GM12878 (cell line): ENCODE results near the gene DHRS9. TPM values are rescaled to one million over a fixed set of nuclear protein-coding genes. Genes with fewer than 3 reads are reported as not detected.

Experiments
- ATF7 ChIP-seq: fragments of 450-650 bp; IDR thresholded peaks from 2 replicates; pipeline ENCODE4 v1.6.1; 2016; ENCODE audit warnings: low read depth, mild to moderate bottlenecking
- MEF2A ChIP-seq: IDR thresholded peaks from 2 replicates; pipeline ENCODE4 v1.6.1; 2011; ENCODE audit warnings: low read depth, mild to moderate bottlenecking, low read length, moderate library complexity; ENCODE audit not compliant: insufficient read depth
- MTA3 ChIP-seq: IDR thresholded peaks from 2 replicates; pipeline ENCODE4 v1.6.1; 2012; ENCODE audit warnings: low read length, inconsistent platforms, borderline replicate concordance
- PAX5 ChIP-seq: IDR thresholded peaks from 2 replicates; pipeline ENCODE4 v1.6.1; 2011; ENCODE audit warnings: low read depth, low read length, borderline replicate concordance
- polyA plus RNA-seq, 11 experiments: library from polyadenylated mRNA; depleted of rRNA in 4 of 11; unstranded in 6 of 11; stranded (reverse) in 5 of 11; fragments of >200 nt; fragmentation: Nextera tagmentation in 4 of 11; fragmentation: Illumina TruSeq in 1 of 11; extraction: Ambion mirVana in 4 of 11; extraction: Trizol in 1 of 11; gene quantifications; 1 replicate in 1 of 11; 2 replicates in 10 of 11; pipeline versions ENCODE4 v1.2.1 to v1.2.3, GENCODE V29; 2011 to 2016; ENCODE audit warnings: inconsistent platforms in 2 of 11, missing spikeins in 2 of 11, low read depth in 1 of 11
- total RNA-seq, 4 experiments: library from RNA; depleted of rRNA in 3 of 4; stranded (reverse); fragments of >200 nt in 3 of 4; fragmentation: Illumina TruSeq in 1 of 4; extraction: Trizol in 1 of 4; gene quantifications; 2 replicates each; pipeline versions ENCODE4 v1.2.1 to v1.2.3, GENCODE V29; 2013 to 2021
- TF ChIP-seq, protein P1 (sequence below): fragments of 450-650 bp; IDR thresholded peaks from 2 replicates; pipeline ENCODE4 v1.6.1; 2014; ENCODE audit warnings: mild to moderate bottlenecking
- TF ChIP-seq, protein P2 (sequence below): IDR thresholded peaks from 2 replicates; pipeline ENCODE4 v1.6.1; 2011; ENCODE audit warnings: mild to moderate bottlenecking, low read depth, low read length, moderate library complexity; ENCODE audit not compliant: insufficient replicate concordance
- TF ChIP-seq, protein P3 (sequence below): fragments of 450-650 bp; IDR thresholded peaks from 2 replicates; pipeline ENCODE4 v1.6.1; 2017; ENCODE audit warnings: low read depth, mild to moderate bottlenecking, moderate library complexity
- TF ChIP-seq, protein P4 (sequence below): IDR thresholded peaks from 2 replicates; pipeline ENCODE4 v1.6.1; 2011; ENCODE audit warnings: borderline replicate concordance, low read depth, mild to moderate bottlenecking, moderate library complexity, low read length; ENCODE audit not compliant: insufficient read depth, poor library complexity, severe bottlenecking
- TF ChIP-seq, protein P5 (sequence below): fragments of 450-650 bp; IDR thresholded peaks from 2 replicates; pipeline ENCODE4 v1.6.1; 2016; ENCODE audit warnings: mild to moderate bottlenecking, moderate library complexity, borderline replicate concordance

The DHRS9 gene
- total and polyA plus RNA-seq, 10 of the 15 experiments (the other 5 are each of a cell fraction or from before 2014, with no cell fraction given) = 0.09 to 0.34 (median 0.13) TPM; not detected in 5

DNA sequence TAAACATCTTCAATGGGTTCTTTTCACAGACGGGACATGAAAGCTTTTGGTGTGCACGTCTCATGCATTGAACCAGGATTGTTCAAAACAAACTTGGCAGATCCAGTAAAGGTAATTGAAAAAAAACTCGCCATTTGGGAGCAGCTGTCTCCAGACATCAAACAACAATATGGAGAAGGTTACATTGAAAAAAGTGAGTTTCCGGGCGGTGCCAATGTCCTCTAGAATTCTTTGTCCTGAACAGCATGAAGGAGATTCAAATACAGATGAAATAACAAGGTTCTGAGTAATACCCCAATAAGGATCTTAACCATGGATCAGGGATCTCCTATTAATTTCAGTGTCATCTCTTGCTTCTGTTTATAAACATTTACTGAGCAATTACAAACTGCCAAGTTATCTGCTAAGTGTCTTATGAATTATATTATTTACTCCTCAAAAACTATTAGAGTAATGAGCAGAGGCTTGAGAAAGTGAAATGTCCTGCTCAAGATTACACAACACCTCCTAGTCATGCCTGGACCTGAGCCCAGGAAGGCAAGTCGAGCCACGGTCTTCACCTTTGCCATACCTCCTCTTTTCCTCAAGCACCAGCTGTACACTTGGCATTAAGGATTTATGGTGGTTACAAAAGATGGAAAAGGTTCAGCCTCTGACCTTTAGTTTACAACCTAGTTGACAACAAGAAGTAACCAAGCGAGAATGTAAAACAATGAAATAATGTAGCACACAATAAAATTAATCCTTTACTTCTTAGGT lies 22.6 kb downstream of the DHRS9 start (continued):
- TF ChIP-seq, protein P1, sequence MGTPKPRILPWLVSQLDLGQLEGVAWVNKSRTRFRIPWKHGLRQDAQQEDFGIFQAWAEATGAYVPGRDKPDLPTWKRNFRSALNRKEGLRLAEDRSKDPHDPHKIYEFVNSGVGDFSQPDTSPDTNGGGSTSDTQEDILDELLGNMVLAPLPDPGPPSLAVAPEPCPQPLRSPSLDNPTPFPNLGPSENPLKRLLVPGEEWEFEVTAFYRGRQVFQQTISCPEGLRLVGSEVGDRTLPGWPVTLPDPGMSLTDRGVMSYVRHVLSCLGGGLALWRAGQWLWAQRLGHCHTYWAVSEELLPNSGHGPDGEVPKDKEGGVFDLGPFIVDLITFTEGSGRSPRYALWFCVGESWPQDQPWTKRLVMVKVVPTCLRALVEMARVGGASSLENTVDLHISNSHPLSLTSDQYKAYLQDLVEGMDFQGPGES = no peak
- TF ChIP-seq, protein P2, sequence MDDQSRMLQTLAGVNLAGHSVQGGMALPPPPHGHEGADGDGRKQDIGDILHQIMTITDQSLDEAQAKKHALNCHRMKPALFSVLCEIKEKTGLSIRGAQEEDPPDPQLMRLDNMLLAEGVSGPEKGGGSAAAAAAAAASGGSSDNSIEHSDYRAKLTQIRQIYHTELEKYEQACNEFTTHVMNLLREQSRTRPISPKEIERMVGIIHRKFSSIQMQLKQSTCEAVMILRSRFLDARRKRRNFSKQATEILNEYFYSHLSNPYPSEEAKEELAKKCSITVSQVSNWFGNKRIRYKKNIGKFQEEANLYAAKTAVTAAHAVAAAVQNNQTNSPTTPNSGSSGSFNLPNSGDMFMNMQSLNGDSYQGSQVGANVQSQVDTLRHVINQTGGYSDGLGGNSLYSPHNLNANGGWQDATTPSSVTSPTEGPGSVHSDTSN = no peak
- TF ChIP-seq MEF2A (no peak), PAX5 (no peak), ATF7 (no peak), MTA3 (no peak)
- TF ChIP-seq, protein P3, sequence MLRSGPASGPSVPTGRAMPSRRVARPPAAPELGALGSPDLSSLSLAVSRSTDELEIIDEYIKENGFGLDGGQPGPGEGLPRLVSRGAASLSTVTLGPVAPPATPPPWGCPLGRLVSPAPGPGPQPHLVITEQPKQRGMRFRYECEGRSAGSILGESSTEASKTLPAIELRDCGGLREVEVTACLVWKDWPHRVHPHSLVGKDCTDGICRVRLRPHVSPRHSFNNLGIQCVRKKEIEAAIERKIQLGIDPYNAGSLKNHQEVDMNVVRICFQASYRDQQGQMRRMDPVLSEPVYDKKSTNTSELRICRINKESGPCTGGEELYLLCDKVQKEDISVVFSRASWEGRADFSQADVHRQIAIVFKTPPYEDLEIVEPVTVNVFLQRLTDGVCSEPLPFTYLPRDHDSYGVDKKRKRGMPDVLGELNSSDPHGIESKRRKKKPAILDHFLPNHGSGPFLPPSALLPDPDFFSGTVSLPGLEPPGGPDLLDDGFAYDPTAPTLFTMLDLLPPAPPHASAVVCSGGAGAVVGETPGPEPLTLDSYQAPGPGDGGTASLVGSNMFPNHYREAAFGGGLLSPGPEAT = no peak
- TF ChIP-seq, protein P4, sequence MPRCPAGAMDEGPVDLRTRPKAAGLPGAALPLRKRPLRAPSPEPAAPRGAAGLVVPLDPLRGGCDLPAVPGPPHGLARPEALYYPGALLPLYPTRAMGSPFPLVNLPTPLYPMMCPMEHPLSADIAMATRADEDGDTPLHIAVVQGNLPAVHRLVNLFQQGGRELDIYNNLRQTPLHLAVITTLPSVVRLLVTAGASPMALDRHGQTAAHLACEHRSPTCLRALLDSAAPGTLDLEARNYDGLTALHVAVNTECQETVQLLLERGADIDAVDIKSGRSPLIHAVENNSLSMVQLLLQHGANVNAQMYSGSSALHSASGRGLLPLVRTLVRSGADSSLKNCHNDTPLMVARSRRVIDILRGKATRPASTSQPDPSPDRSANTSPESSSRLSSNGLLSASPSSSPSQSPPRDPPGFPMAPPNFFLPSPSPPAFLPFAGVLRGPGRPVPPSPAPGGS = no peak
- TF ChIP-seq, protein P5, sequence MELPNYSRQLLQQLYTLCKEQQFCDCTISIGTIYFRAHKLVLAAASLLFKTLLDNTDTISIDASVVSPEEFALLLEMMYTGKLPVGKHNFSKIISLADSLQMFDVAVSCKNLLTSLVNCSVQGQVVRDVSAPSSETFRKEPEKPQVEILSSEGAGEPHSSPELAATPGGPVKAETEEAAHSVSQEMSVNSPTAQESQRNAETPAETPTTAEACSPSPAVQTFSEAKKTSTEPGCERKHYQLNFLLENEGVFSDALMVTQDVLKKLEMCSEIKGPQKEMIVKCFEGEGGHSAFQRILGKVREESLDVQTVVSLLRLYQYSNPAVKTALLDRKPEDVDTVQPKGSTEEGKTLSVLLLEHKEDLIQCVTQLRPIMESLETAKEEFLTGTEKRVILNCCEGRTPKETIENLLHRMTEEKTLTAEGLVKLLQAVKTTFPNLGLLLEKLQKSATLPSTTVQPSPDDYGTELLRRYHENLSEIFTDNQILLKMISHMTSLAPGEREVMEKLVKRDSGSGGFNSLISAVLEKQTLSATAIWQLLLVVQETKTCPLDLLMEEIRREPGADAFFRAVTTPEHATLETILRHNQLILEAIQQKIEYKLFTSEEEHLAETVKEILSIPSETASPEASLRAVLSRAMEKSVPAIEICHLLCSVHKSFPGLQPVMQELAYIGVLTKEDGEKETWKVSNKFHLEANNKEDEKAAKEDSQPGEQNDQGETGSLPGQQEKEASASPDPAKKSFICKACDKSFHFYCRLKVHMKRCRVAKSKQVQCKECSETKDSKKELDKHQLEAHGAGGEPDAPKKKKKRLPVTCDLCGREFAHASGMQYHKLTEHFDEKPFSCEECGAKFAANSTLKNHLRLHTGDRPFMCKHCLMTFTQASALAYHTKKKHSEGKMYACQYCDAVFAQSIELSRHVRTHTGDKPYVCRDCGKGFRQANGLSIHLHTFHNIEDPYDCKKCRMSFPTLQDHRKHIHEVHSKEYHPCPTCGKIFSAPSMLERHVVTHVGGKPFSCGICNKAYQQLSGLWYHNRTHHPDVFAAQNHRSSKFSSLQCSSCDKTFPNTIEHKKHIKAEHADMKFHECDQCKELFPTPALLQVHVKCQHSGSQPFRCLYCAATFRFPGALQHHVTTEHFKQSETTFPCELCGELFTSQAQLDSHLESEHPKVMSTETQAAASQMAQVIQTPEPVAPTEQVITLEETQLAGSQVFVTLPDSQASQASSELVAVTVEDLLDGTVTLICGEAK = no peak
